Measurements from ENCODE around the gene SCRT2. TPM values are rescaled to one million over a fixed set of nuclear protein-coding genes. Genes with fewer than 3 reads are reported as not detected.

The SCRT2 gene
- polyA plus RNA-seq, 1 of the 3 experiments (the other 2 are of a cell fraction), result not detected

DNA sequence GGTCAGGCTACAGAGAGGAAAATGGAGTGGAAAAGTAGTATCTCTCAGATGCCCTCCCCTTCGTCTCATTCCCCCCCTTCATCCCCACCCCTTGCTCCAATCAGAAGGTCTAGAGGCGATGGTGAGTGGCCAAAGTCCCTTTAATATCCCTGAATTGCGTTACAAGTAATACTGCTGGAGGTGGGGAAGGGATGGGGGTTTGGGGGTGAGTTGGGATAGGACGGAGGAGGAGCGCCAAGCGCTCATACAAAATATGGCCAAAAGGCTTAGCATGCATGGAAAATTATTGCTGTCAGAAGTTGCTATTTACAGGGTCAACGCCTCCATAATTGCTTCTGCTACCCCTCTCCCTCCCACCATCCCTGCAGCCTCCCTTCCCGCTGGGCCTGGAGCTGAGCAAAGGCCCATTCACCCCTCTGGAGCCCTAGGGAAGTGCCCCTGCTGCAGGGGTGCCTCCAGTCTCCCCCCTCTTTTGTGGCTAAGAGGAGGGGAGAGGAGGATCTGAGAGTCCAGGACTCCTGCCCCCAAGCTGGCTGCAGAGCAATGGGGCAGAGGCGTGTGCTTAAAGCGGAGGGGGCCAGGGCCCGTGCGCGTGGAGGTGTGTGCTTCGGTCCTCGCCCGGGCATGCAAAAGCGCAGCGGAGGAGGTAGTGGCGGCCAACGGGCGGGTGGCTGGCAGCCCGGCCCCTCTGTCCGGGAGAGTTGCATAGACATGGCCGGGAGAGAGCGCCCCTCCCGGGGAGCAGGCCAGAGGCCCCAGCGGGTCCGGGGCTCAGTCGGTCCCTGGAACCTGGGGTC, 13.9 kb downstream of the SCRT2 start:
- Histone ChIP-seq H3K36me3 (replicated peaks in 1 of 2; ENCODE audit: control insufficient read depth in 1 of 2, insufficient read depth in 2 of 2, low read length in 1 of 2) (no peaks in the 10 kb centered on the region), H3K9me3 (no peaks in the 10 kb centered on the region), H3F3A (replicated peaks; ENCODE audit: insufficient read depth) (no peaks in the 10 kb centered on the region), H3K4me1 (ENCODE audit: control insufficient read depth in 1 of 2, insufficient read depth in 2 of 2, low read depth in 1 of 2, low read length in 1 of 2) (no peaks in the 10 kb centered on the region), H3K9ac (no peak overlapping the region), H2AFZ (ENCODE audit: low read depth) (no peak overlapping the region), H3K27ac (ENCODE audit: low read depth in 2 of 2, low read length in 1 of 2) (no peak overlapping the region), H3K4me2 (no peak overlapping the region), H4K20me1 (ENCODE audit: insufficient read depth) (no peaks in the 10 kb centered on the region), H3K9me2 (no peaks in the 10 kb centered on the region), H3K4me3 (ENCODE audit: low read depth in 2 of 2, low read length in 1 of 2) (no peak overlapping the region), H3K79me2 (ENCODE audit: insufficient read depth) (no peaks in the 10 kb centered on the region), H3K27me3 (ENCODE audit: insufficient read depth) (no peaks in the 10 kb centered on the region; the same call in 1 of the 2 replicates)
- ChIA-PET POLR2A (no interaction called here), CTCF (interaction anchor here (1.3 to 2.5 kb wide), 3 partner anchors 16 to 77 kb away, joined by 5 to 8 read pairs (median 8); no protein-coding TSS in a partner anchor)
- no peak for DNase-seq
- TF ChIP-seq NRF1 (IDR thresholded peaks at IDR 0.05; ENCODE audit: low read depth, low read length) (no peak), GABPA (IDR thresholded peaks at IDR 0.05; ENCODE audit: low read depth) (no peak), RAD21 (IDR thresholded peaks at IDR 0.05; ENCODE audit: low read length) (no peak)
- TF ChIP-seq, protein P1, sequence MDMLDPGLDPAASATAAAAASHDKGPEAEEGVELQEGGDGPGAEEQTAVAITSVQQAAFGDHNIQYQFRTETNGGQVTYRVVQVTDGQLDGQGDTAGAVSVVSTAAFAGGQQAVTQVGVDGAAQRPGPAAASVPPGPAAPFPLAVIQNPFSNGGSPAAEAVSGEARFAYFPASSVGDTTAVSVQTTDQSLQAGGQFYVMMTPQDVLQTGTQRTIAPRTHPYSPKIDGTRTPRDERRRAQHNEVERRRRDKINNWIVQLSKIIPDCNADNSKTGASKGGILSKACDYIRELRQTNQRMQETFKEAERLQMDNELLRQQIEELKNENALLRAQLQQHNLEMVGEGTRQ (IDR thresholded peaks at IDR 0.05; ENCODE audit: borderline replicate concordance, low read depth, low read length), result no peak
- TF ChIP-seq, protein P2, sequence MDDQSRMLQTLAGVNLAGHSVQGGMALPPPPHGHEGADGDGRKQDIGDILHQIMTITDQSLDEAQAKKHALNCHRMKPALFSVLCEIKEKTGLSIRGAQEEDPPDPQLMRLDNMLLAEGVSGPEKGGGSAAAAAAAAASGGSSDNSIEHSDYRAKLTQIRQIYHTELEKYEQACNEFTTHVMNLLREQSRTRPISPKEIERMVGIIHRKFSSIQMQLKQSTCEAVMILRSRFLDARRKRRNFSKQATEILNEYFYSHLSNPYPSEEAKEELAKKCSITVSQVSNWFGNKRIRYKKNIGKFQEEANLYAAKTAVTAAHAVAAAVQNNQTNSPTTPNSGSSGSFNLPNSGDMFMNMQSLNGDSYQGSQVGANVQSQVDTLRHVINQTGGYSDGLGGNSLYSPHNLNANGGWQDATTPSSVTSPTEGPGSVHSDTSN (IDR thresholded peaks at IDR 0.05), result no peak
- WGBS (ENCODE audit: low lambda C conversion rate), result 81% methylated on average over 29 of the region's 29 CpGs

DNA sequence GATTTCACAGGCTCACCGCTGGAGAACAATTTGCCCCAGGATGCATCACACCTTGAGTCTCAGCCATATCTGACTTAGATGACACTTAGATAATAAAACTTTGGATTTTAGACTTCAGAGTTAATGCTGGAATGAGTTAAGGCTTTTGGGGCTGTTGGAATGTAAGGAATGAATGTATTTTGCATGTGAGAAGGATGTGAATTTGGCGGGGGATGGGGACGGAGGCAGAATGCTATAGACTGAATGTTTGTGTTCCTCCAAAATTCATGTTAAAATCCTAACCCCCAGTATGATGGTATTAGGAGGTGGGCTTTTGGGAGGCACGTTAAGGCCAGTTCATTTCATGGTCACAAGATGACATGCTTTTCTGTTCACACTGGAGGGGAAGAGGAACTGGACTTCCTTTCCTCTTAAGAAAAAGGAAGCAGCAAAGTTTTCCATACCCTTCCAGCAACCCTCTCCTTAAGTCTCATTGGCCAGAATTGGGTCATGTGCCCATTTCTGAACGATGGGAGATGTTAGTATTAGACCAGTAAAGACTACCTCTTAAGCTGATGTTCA, 16.8 kb downstream of the SCRT2 start:
- ChIA-PET POLR2A (no interaction called here), CTCF (interaction anchor here (1.5 to 1.6 kb wide), 4 partner anchors 8 to 80 kb away, joined by 5 to 9 read pairs (median 7); no protein-coding TSS in a partner anchor)
- no peaks in the 10 kb centered on the region for H4K20me1 ChIP-seq (ENCODE audit: insufficient read depth)
- no peak overlapping the region for H2AFZ ChIP-seq (ENCODE audit: low read depth)
- no peak overlapping the region for H3K4me3 ChIP-seq (ENCODE audit: low read depth in 2 of 2, low read length in 1 of 2)
- H3K27me3 ChIP-seq (ENCODE audit: insufficient read depth), result no peaks in the 10 kb centered on the region; the same call in 1 of the 2 replicates
- no peaks in the 10 kb centered on the region for H3F3A ChIP-seq (replicated peaks; ENCODE audit: insufficient read depth)
- peaks cover 0 to 2% of the 10 kb centered on the region in 2 experiments; a peak in 1 of 4 replicates for H3K4me1 ChIP-seq (ENCODE audit: control insufficient read depth in 1 of 2, insufficient read depth in 2 of 2, low read depth in 1 of 2, low read length in 1 of 2)
- H3K9me2 ChIP-seq, result no peaks in the 10 kb centered on the region
- TF ChIP-seq, protein P3, sequence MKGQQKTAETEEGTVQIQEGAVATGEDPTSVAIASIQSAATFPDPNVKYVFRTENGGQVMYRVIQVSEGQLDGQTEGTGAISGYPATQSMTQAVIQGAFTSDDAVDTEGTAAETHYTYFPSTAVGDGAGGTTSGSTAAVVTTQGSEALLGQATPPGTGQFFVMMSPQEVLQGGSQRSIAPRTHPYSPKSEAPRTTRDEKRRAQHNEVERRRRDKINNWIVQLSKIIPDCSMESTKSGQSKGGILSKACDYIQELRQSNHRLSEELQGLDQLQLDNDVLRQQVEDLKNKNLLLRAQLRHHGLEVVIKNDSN (IDR thresholded peaks at IDR 0.05; ENCODE audit: borderline replicate concordance, low read depth), result peak; percentile 19; the same call in 1 of the 2 replicates
- TF ChIP-seq, protein P4, sequence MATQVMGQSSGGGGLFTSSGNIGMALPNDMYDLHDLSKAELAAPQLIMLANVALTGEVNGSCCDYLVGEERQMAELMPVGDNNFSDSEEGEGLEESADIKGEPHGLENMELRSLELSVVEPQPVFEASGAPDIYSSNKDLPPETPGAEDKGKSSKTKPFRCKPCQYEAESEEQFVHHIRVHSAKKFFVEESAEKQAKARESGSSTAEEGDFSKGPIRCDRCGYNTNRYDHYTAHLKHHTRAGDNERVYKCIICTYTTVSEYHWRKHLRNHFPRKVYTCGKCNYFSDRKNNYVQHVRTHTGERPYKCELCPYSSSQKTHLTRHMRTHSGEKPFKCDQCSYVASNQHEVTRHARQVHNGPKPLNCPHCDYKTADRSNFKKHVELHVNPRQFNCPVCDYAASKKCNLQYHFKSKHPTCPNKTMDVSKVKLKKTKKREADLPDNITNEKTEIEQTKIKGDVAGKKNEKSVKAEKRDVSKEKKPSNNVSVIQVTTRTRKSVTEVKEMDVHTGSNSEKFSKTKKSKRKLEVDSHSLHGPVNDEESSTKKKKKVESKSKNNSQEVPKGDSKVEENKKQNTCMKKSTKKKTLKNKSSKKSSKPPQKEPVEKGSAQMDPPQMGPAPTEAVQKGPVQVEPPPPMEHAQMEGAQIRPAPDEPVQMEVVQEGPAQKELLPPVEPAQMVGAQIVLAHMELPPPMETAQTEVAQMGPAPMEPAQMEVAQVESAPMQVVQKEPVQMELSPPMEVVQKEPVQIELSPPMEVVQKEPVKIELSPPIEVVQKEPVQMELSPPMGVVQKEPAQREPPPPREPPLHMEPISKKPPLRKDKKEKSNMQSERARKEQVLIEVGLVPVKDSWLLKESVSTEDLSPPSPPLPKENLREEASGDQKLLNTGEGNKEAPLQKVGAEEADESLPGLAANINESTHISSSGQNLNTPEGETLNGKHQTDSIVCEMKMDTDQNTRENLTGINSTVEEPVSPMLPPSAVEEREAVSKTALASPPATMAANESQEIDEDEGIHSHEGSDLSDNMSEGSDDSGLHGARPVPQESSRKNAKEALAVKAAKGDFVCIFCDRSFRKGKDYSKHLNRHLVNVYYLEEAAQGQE (IDR thresholded peaks at IDR 0.05; ENCODE audit: low read depth, low read length), result no peak
- no peak overlapping the region for H3K9ac ChIP-seq
- WGBS (ENCODE audit: low lambda C conversion rate), result 77% methylated on average over 4 of the region's 5 CpGs
- no peaks in the 10 kb centered on the region for H3K36me3 ChIP-seq (replicated peaks in 1 of 2; ENCODE audit: control insufficient read depth in 1 of 2, insufficient read depth in 2 of 2, low read length in 1 of 2)
- no peaks in the 10 kb centered on the region for H3K9me3 ChIP-seq
- DNase-seq, result no peak
- no peak overlapping the region for H3K27ac ChIP-seq (ENCODE audit: low read depth in 2 of 2, low read length in 1 of 2)
- no peaks in the 10 kb centered on the region for H3K79me2 ChIP-seq (ENCODE audit: insufficient read depth)
- H3K4me2 ChIP-seq, result no peak overlapping the region

Measured in SK-N-SH (cell line).